ENCODE data around the gene PRXL2B. TPM values are rescaled to one million over a fixed set of nuclear protein-coding genes. Genes with fewer than 3 reads are reported as not detected.

PRXL2B gene
- total RNA-seq, 2 donors from 2014 or later, result 20.3 to 25.8 TPM

- no peaks in the 10 kb centered on the region for H3K36me3 ChIP-seq
- TF ChIP-seq, protein P1, sequence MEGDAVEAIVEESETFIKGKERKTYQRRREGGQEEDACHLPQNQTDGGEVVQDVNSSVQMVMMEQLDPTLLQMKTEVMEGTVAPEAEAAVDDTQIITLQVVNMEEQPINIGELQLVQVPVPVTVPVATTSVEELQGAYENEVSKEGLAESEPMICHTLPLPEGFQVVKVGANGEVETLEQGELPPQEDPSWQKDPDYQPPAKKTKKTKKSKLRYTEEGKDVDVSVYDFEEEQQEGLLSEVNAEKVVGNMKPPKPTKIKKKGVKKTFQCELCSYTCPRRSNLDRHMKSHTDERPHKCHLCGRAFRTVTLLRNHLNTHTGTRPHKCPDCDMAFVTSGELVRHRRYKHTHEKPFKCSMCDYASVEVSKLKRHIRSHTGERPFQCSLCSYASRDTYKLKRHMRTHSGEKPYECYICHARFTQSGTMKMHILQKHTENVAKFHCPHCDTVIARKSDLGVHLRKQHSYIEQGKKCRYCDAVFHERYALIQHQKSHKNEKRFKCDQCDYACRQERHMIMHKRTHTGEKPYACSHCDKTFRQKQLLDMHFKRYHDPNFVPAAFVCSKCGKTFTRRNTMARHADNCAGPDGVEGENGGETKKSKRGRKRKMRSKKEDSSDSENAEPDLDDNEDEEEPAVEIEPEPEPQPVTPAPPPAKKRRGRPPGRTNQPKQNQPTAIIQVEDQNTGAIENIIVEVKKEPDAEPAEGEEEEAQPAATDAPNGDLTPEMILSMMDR (IDR thresholded peaks at IDR 0.05), result no peak
- no peak for TF ChIP-seq POLR2AphosphoS5 (IDR thresholded peaks at IDR 0.05)
- no peak for TF ChIP-seq POLR2A (IDR thresholded peaks at IDR 0.05)
- H3K27ac ChIP-seq, result no peak overlapping the region
- peaks cover 19% of the 10 kb centered on the region for H3K4me1 ChIP-seq (replicated peaks)
- no peak for DNase-seq (ENCODE audit: low spot score)
- H3K9me3 ChIP-seq, result no peaks in the 10 kb centered on the region
- WGBS, result 96% methylated on average over 31 of the region's 31 CpGs
- H3K27me3 ChIP-seq (replicated peaks; ENCODE audit: insufficient read depth), result no peaks in the 10 kb centered on the region
- intact Hi-C loops (cut with DNase I), result no loop called here
- H3K4me3 ChIP-seq, result no peak overlapping the region
Measured at GRCh38 chr1:2590233-2591141, 3.9 kb downstream of the PRXL2B start.

DNA sequence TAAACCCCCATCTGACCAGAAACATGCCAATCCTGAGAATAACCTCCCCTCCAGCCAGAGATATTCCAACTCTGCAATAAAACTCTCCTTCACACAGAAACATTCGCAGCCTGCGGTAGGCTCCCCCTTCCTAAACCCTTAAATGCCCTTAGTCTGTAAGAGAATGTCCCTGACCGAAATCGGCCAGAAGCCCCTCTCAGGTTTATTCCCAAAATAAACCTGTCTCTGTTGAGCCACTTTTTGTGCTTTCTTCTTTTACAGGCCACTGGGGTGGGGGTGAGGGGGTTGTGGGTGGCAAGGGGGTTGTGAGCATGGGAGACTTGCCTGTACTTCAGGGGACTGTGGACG, 4.6 kb downstream of the PRXL2B start:
- 87% methylated on average over 5 of the region's 5 CpGs for WGBS
- H3K27me3 ChIP-seq (replicated peaks; ENCODE audit: insufficient read depth), result no peaks in the 10 kb centered on the region
- DNase-seq (ENCODE audit: low spot score), result no peak
- no peak overlapping the region for H3K4me3 ChIP-seq
- intact Hi-C loops (cut with DNase I), result no loop called here
- H3K4me1 ChIP-seq (replicated peaks), result peaks cover 19% of the 10 kb centered on the region
- no peak overlapping the region for H3K27ac ChIP-seq
- TF ChIP-seq, protein P1 (IDR thresholded peaks at IDR 0.05), result no peak
- TF ChIP-seq POLR2AphosphoS5 (IDR thresholded peaks at IDR 0.05) (no peak), POLR2A (IDR thresholded peaks at IDR 0.05) (no peak)
- H3K9me3 ChIP-seq, result no peaks in the 10 kb centered on the region
- H3K36me3 ChIP-seq, result no peaks in the 10 kb centered on the region

DNA sequence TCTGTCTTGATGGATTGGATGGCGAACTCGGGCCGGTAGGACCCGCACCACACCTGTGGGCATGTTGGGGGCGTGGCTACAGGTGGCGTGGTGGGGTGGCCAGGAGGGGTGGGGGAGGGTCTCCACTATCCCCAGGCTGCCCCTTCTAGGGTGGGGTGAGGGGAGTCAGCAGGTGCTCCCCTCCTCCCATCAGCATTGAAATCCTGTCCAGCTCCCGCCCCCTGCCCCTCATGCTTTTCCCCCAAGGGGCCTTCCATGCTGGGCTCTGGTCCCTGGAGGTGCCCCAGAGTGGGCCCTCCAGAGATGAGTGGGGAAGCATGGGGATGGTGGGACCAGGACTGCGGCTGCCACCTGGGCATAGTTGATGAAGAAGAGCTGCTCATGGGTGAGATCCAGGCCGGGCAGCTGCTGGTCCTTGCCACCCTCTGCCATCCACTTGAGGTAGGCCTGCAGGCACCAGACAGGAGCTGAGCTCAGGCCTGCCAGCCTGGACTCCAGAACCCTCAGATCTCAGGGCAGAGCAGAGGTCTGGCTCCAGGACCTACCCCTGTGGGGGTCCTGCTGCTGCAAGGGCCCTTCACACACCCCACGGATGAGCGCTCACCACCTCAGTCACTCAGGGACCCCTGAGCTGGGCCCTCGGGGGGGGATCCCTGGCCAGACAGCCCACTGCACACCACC, 5.1 kb downstream of the PRXL2B start:
- intact Hi-C loops (cut with DNase I), result no loop called here
- H3K4me1 ChIP-seq (replicated peaks), result peaks cover 19% of the 10 kb centered on the region
- TF ChIP-seq POLR2A (IDR thresholded peaks at IDR 0.05), result no peak
- no peak for TF ChIP-seq POLR2AphosphoS5 (IDR thresholded peaks at IDR 0.05)
- TF ChIP-seq, protein P1 (IDR thresholded peaks at IDR 0.05), result no peak
- H3K4me3 ChIP-seq, result no peak overlapping the region
- no peaks in the 10 kb centered on the region for H3K36me3 ChIP-seq
- 90% methylated on average over 12 of the region's 12 CpGs for WGBS
- DNase-seq (ENCODE audit: low spot score), result no peak
- no peak overlapping the region for H3K27ac ChIP-seq
- no peaks in the 10 kb centered on the region for H3K9me3 ChIP-seq
- no peaks in the 10 kb centered on the region for H3K27me3 ChIP-seq (replicated peaks; ENCODE audit: insufficient read depth)

- TF ChIP-seq, protein P1 (IDR thresholded peaks at IDR 0.05), result no peak
- TF ChIP-seq POLR2A (IDR thresholded peaks at IDR 0.05) (peak; percentile 58), POLR2AphosphoS5 (IDR thresholded peaks at IDR 0.05) (peak; percentile 68)
- whole genome bisulfite sequencing, result 51% methylated on average over 12 of the region's 15 CpGs
- Histone ChIP-seq H3K36me3 (no peaks in the 10 kb centered on the region), H3K4me3 (peak overlapping the region in 1 of 2 donors; percentile 10), H3K4me1 (replicated peaks) (peaks cover 12% of the 10 kb centered on the region), H3K27ac (peak overlapping the region in 1 of 2 donors; percentile 30), H3K27me3 (replicated peaks; ENCODE audit: insufficient read depth) (no peaks in the 10 kb centered on the region), H3K9me3 (no peaks in the 10 kb centered on the region)
- peak; percentile 33 for DNase-seq (ENCODE audit: low spot score)
- intact Hi-C loops (cut with DNase I), result no loop called here
Measured at GRCh38 chr1:2592672-2593071, 6.1 kb downstream of the PRXL2B start.
